HUES48 (cell line): ENCODE measurements around the gene TIGD3.

ENCODE experiments used
- H3K27ac ChIP-seq: one replicate; pipeline ENCODE4 v1.7.0; 2013; ENCODE audit warnings: low read depth, low read length, inconsistent platforms
- H3K27me3 ChIP-seq: 2 replicates; pipeline ENCODE4 v1.6.1; 2013; ENCODE audit warnings: mild to moderate bottlenecking, low read length; ENCODE audit not compliant: control insufficient read depth, insufficient read depth
- H3K36me3 ChIP-seq: 2 replicates; pipeline ENCODE4 v1.6.1; 2013; ENCODE audit warnings: low read length; ENCODE audit not compliant: control insufficient read depth, insufficient read depth
- H3K4me1 ChIP-seq: 2 replicates; pipeline ENCODE4 v1.6.1; 2013; ENCODE audit warnings: mild to moderate bottlenecking, low read length; ENCODE audit not compliant: control insufficient read depth, insufficient read depth
- H3K4me3 ChIP-seq: 2 replicates; pipeline ENCODE4 v1.5.1; 2013; ENCODE audit warnings: mild to moderate bottlenecking, low read depth, low read length
- H3K9ac ChIP-seq: 2 replicates; pipeline ENCODE4 v1.6.1; 2013; ENCODE audit warnings: mild to moderate bottlenecking, low read depth, low read length, moderate library complexity
- H3K9me3 ChIP-seq: 2 replicates; pipeline ENCODE4 v1.6.1; 2013; ENCODE audit warnings: low read length; ENCODE audit not compliant: control insufficient read depth, insufficient read depth

The TIGD3 gene

GRCh38 chr11:65373839-65374580, 19.5 kb downstream of the TIGD3 start:
- no peak overlapping the region for H3K27ac ChIP-seq
- no peak overlapping the region for H3K4me3 ChIP-seq
- no peaks in the 10 kb centered on the region; the same call in 1 of the 2 replicates for H3K27me3 ChIP-seq
- H3K36me3 ChIP-seq: no peaks in the 10 kb centered on the region
- no peak overlapping the region for H3K9ac ChIP-seq
- H3K4me1 ChIP-seq: no peaks in the 10 kb centered on the region
- H3K9me3 ChIP-seq: no peaks in the 10 kb centered on the region

- H3K9ac ChIP-seq: no peak overlapping the region
These were observed 20.5 kb downstream of the TIGD3 start for GRCh38 chr11:65375012-65375411.

GRCh38 chr11:65376138-65376713, 21.7 kb downstream of the TIGD3 start:
- H3K36me3 ChIP-seq: no peaks in the 10 kb centered on the region
- no peaks in the 10 kb centered on the region for H3K9me3 ChIP-seq
- H3K27me3 ChIP-seq: no peaks in the 10 kb centered on the region; the same call in 1 of the 2 replicates
- no peak overlapping the region for H3K27ac ChIP-seq
- H3K4me3 ChIP-seq: no peak overlapping the region
- no peak overlapping the region for H3K9ac ChIP-seq
- H3K4me1 ChIP-seq: no peaks in the 10 kb centered on the region

More at GRCh38 chr11:65375012-65375411, 20.5 kb downstream of the TIGD3 start:
- H3K27me3 ChIP-seq: no peaks in the 10 kb centered on the region; the same call in 1 of the 2 replicates
- H3K27ac ChIP-seq: no peak overlapping the region
- H3K4me3 ChIP-seq: no peak overlapping the region
- no peaks in the 10 kb centered on the region for H3K36me3 ChIP-seq
- H3K4me1 ChIP-seq: no peaks in the 10 kb centered on the region
- H3K9me3 ChIP-seq: no peaks in the 10 kb centered on the region

GRCh38 chr11:65377036-65377435, 22.5 kb downstream of the TIGD3 start:
- Histone ChIP-seq H3K4me3 (no peak overlapping the region), H3K4me1 (peaks cover 3% of the 10 kb centered on the region), H3K9ac (no peak overlapping the region), H3K36me3 (no peaks in the 10 kb centered on the region), H3K27me3 (no peaks in the 10 kb centered on the region; the same call in 1 of the 2 replicates), H3K9me3 (no peaks in the 10 kb centered on the region), H3K27ac (no peak overlapping the region)

GRCh38 chr11:65377777-65378176, 23.2 kb downstream of the TIGD3 start:
- H3K27ac ChIP-seq: no peak overlapping the region
- no peaks in the 10 kb centered on the region for H3K9me3 ChIP-seq
- no peaks in the 10 kb centered on the region for H3K36me3 ChIP-seq
- peaks cover 11% of the 10 kb centered on the region for H3K4me1 ChIP-seq
- no peaks in the 10 kb centered on the region for H3K27me3 ChIP-seq
- no peak overlapping the region for H3K4me3 ChIP-seq
- no peak overlapping the region for H3K9ac ChIP-seq

GRCh38 chr11:65378208-65378927, 23.8 kb downstream of the TIGD3 start:
- Histone ChIP-seq H3K36me3 (no peaks in the 10 kb centered on the region), H3K4me3 (no peak overlapping the region), H3K9me3 (no peaks in the 10 kb centered on the region), H3K9ac (no peak overlapping the region), H3K27me3 (no peaks in the 10 kb centered on the region), H3K4me1 (peaks cover 12% of the 10 kb centered on the region), H3K27ac (no peak overlapping the region)

GRCh38 chr11:65378928-65379638, 24.5 kb downstream of the TIGD3 start:
- H3K4me3 ChIP-seq: no peak overlapping the region
- no peaks in the 10 kb centered on the region for H3K27me3 ChIP-seq
- H3K9ac ChIP-seq: no peak overlapping the region
- no peaks in the 10 kb centered on the region for H3K36me3 ChIP-seq
- peaks cover 12% of the 10 kb centered on the region for H3K4me1 ChIP-seq
- no peak overlapping the region for H3K27ac ChIP-seq
- H3K9me3 ChIP-seq: no peaks in the 10 kb centered on the region

GRCh38 chr11:65379698-65380459, 25.3 kb downstream of the TIGD3 start:
- H3K36me3 ChIP-seq: no peaks in the 10 kb centered on the region
- H3K4me3 ChIP-seq: no peak overlapping the region
- H3K9ac ChIP-seq: no peak overlapping the region
- no peaks in the 10 kb centered on the region for H3K9me3 ChIP-seq
- no peak overlapping the region for H3K27ac ChIP-seq
- peaks cover 12% of the 10 kb centered on the region for H3K4me1 ChIP-seq
- H3K27me3 ChIP-seq: no peaks in the 10 kb centered on the region

GRCh38 chr11:65380460-65381119, 26.0 kb downstream of the TIGD3 start:
- H3K27me3 ChIP-seq: no peaks in the 10 kb centered on the region
- no peak overlapping the region for H3K4me3 ChIP-seq
- no peak overlapping the region for H3K27ac ChIP-seq
- H3K4me1 ChIP-seq: peaks cover 12% of the 10 kb centered on the region
- no peaks in the 10 kb centered on the region for H3K36me3 ChIP-seq
- H3K9ac ChIP-seq: no peak overlapping the region
- no peaks in the 10 kb centered on the region for H3K9me3 ChIP-seq

GRCh38 chr11:65381716-65382032, 27.1 kb downstream of the TIGD3 start:
- peak overlapping the region; percentile 17; the same call in 1 of the 2 replicates for H3K9ac ChIP-seq
- peak overlapping the region; percentile 94 for H3K27ac ChIP-seq
- H3K4me3 ChIP-seq: no peak overlapping the region
- no peaks in the 10 kb centered on the region for H3K36me3 ChIP-seq
- H3K9me3 ChIP-seq: no peaks in the 10 kb centered on the region
- no peaks in the 10 kb centered on the region for H3K27me3 ChIP-seq
- H3K4me1 ChIP-seq: peaks cover 15% of the 10 kb centered on the region
